ENCODE results near the gene PRIM2.
"Not testable (repeated sequence)": the region's sequence is repeated elsewhere in the genome, so short reads cannot be mapped to it uniquely, and the experiment has no call there.

Gene PRIM2

GRCh38 chr6:57317060-57317943, at the start of gene PRIM2:
PRIM2 (plus strand) TSS chr6:57317630; CDS start chr6:57318446, 816 bp downstream.
- TF ChIP-seq CTCF (IDR thresholded peaks at IDR 0.05; ENCODE audit: borderline replicate concordance, insufficient read depth, low read depth, low read length): no peak
- peak within 1 kb of the TSS; percentile 53 for H3K4me3 ChIP-seq (ENCODE audit: low read depth, low read length)

- no peak overlapping the region for H3K4me3 ChIP-seq (ENCODE audit: low read depth, low read length)
- TF ChIP-seq CTCF (IDR thresholded peaks at IDR 0.05; ENCODE audit: borderline replicate concordance, insufficient read depth, low read depth, low read length): no peak
Measured at GRCh38 chr6:57268294-57268640, 49.2 kb upstream of the PRIM2 start.

GRCh38 chr6:57274113-57274824, 43.2 kb upstream of the PRIM2 start:
- H3K4me3 ChIP-seq (ENCODE audit: low read depth, low read length): not testable (repeated sequence)

- no peak overlapping the region for H3K4me3 ChIP-seq (ENCODE audit: low read depth, low read length)
- TF ChIP-seq CTCF (IDR thresholded peaks at IDR 0.05; ENCODE audit: borderline replicate concordance, insufficient read depth, low read depth, low read length): no peak
Measured at GRCh38 chr6:57275384-57275783, 42.0 kb upstream of the PRIM2 start.

GRCh38 chr6:57276946-57277345, 40.5 kb upstream of the PRIM2 start:
- TF ChIP-seq CTCF (IDR thresholded peaks at IDR 0.05; ENCODE audit: borderline replicate concordance, insufficient read depth, low read depth, low read length): no peak
- no peak overlapping the region for H3K4me3 ChIP-seq (ENCODE audit: low read depth, low read length)

GRCh38 chr6:57278570-57278969, 38.9 kb upstream of the PRIM2 start:
- no peak overlapping the region for H3K4me3 ChIP-seq (ENCODE audit: low read depth, low read length)
- TF ChIP-seq CTCF (IDR thresholded peaks at IDR 0.05; ENCODE audit: borderline replicate concordance, insufficient read depth, low read depth, low read length): no peak

- no peak overlapping the region for H3K4me3 ChIP-seq (ENCODE audit: low read depth, low read length)
Measured at GRCh38 chr6:57279013-57279412, 38.4 kb upstream of the PRIM2 start.

More at GRCh38 chr6:57279013-57279412, 38.4 kb upstream of the PRIM2 start:
- no peak for TF ChIP-seq CTCF (IDR thresholded peaks at IDR 0.05; ENCODE audit: borderline replicate concordance, insufficient read depth, low read depth, low read length)

Measured in GM12875 (cell line).